H1 (cell line): ENCODE measurements around the gene VTI1B. TPM values are rescaled to one million over a fixed set of nuclear protein-coding genes. Genes with fewer than 3 reads are reported as not detected.
A peak's percentile ranks its signal among the peaks of the same experiment; 100 is the strongest.

Experiments
- polyA plus RNA-seq, 7 experiments: library from polyadenylated mRNA; depleted of rRNA in 3 of 7; stranded (reverse) in 5 of 7; unstranded in 2 of 7; fragments of >200 nt in 5 of 7; fragments of 200-250 nt in 2 of 7; gene quantifications; 1 replicate in 5 of 7; 2 replicates in 1 of 7; 4 replicates in 1 of 7; pipeline versions ENCODE4 v1.2.1 to v1.2.3, GENCODE V29; 2011 to 2013; ENCODE audit warnings: missing spikeins in 2 of 7, mixed read lengths in 2 of 7
- total RNA-seq: library from RNA; stranded (reverse); fragmentation: NEBNext Ultra II Directional; extraction: Animal tissue kit (Norgen Biotek cat#: 25700); gene quantifications from 2 replicates; pipeline ENCODE4 v1.2.1, GENCODE V29; 2021
- TF ChIP-seq, protein P1 (sequence below), 3 experiments: IDR thresholded peaks; 1 replicate in 2 of 3; 2 replicates in 1 of 3; pipeline versions ENCODE4 v1.5.1 to v1.6.1; 2011; ENCODE audit warnings: low read length in 3 of 3, mild to moderate bottlenecking in 3 of 3, inconsistent platforms in 2 of 3, low read depth in 1 of 3, moderate library complexity in 1 of 3; ENCODE audit not compliant: insufficient read depth in 1 of 3; ENCODE audit errors: control extremely low read depth in 1 of 3

VTI1B gene
- total and polyA plus RNA-seq, 2 of the 8 experiments (the other 6 are each of a cell fraction or from before 2014, with no cell fraction given) = 28.1 to 98.7 TPM

DNA sequence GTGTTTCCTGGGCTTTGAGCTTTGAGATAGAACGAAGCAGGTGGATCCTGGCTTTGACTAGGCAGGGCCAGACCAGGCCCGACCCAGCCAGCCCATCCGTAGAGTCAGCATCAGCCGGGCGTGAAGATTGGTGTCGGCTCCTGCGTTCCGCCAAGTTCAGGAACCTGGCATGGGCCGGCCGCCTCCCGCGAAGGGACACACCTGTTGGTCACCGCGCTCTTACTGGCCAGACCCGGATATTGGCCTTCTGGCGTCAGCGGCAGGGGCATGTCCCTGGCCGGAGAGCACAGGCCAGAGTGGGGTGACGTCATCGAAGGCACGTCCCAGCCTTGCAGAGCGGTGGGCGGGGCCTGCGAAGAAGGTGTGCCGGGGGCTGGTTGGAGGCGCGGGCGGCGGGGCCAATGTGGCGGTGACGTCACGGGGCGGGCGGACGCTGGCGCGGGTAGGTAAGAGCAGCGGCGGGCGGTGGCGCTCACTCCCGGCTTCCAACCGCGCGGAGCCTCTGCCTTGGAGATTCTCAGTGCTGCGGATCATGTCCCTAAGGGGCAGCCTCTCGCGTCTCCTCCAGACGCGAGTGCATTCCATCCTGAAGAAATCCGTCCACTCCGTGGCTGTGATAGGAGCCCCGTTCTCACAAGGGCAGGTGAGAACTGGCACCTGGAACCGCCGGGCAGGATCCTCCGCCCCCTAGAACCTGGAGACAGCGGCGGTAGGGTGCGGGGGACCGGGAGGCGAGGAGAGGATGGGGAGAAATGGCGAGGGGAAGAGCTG lies 54.8 kb downstream of the VTI1B start, which contains the start of gene ARG2 (continued):
- TF ChIP-seq, protein P1, sequence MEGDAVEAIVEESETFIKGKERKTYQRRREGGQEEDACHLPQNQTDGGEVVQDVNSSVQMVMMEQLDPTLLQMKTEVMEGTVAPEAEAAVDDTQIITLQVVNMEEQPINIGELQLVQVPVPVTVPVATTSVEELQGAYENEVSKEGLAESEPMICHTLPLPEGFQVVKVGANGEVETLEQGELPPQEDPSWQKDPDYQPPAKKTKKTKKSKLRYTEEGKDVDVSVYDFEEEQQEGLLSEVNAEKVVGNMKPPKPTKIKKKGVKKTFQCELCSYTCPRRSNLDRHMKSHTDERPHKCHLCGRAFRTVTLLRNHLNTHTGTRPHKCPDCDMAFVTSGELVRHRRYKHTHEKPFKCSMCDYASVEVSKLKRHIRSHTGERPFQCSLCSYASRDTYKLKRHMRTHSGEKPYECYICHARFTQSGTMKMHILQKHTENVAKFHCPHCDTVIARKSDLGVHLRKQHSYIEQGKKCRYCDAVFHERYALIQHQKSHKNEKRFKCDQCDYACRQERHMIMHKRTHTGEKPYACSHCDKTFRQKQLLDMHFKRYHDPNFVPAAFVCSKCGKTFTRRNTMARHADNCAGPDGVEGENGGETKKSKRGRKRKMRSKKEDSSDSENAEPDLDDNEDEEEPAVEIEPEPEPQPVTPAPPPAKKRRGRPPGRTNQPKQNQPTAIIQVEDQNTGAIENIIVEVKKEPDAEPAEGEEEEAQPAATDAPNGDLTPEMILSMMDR (IDR thresholded peaks at IDR 0.05; ENCODE audit: control extremely low read depth in 1 of 3, insufficient read depth in 1 of 3, low read depth in 1 of 3, low read length in 3 of 3) = peak in 2 of 3 experiments; percentile 5 to 17; a peak in 2 of 4 replicates
